Cardiac muscle cell (in vitro differentiated cells and primary cell): ENCODE measurements around the gene UQCRFS1. TPM values are rescaled to one million over a fixed set of nuclear protein-coding genes. Genes with fewer than 3 reads are reported as not detected.

Experiments
- DNase-seq, 2 donors: peaks; one replicate each; pipeline versions ENCODE4 v3.0.0 to v3.0.0-alpha.2; 2010 to 2017; ENCODE audit warnings: low read depth in 1 of 2, low spot score in 1 of 2
- H3K27ac ChIP-seq: fragments of 200-600 bp; sonication (generic); 2 replicates; pipeline ENCODE4 v1.5.1; 2016
- H3K27me3 ChIP-seq: fragments of 200-600 bp; sonication (generic); 2 replicates; pipeline ENCODE4 v1.6.0; 2016; ENCODE audit warnings: control low read depth
- H3K36me3 ChIP-seq: fragments of 200-600 bp; sonication (generic); 2 replicates; pipeline ENCODE4 v1.5.1; 2016; ENCODE audit warnings: control low read depth
- H3K4me1 ChIP-seq: fragments of 200-600 bp; sonication (generic); 2 replicates; pipeline ENCODE4 v1.8.1; 2017; ENCODE audit warnings: low read depth, mild to moderate bottlenecking, mixed run types
- H3K4me3 ChIP-seq: fragments of 200-600 bp; sonication (generic); 2 replicates; pipeline ENCODE4 v1.5.1; 2016; ENCODE audit warnings: mild to moderate bottlenecking
- H3K9me3 ChIP-seq: fragments of 200-600 bp; sonication (generic); 2 replicates; pipeline ENCODE4 v1.5.1; 2017; ENCODE audit warnings: low read depth, mild to moderate bottlenecking, control low read depth
- CTCF ChIP-seq: IDR thresholded peaks from 2 replicates; pipeline ENCODE4 v1.5.1; 2012; ENCODE audit warnings: low read depth, mild to moderate bottlenecking, low read length
- polyA plus RNA-seq: library from polyadenylated mRNA; unstranded; fragments of >200 nt; fragmentation: Nextera tagmentation; extraction: Ambion mirVana; gene quantifications from 2 replicates; pipeline ENCODE4 v1.2.1, GENCODE V29; 2016
- total RNA-seq: library from RNA; depleted of rRNA; stranded (reverse); fragments of >200 nt; gene quantifications from 2 replicates; pipeline ENCODE4 v1.2.3, GENCODE V29; 2016

UQCRFS1 gene
- total and polyA plus RNA-seq, 2 experiments from 2014 or later, result 59.8 to 140 TPM

GRCh38 chr19:29247471-29247870 is 34.5 kb upstream of the UQCRFS1 start:
- no peak for DNase-seq
- H3K9me3 ChIP-seq, result no peaks in the 10 kb centered on the region
- H3K27ac ChIP-seq, result no peak overlapping the region
- no peaks in the 10 kb centered on the region for H3K36me3 ChIP-seq
- H3K4me3 ChIP-seq, result no peak overlapping the region
- H3K4me1 ChIP-seq, result no peaks in the 10 kb centered on the region
- H3K27me3 ChIP-seq, result no peaks in the 10 kb centered on the region
- no peak for TF ChIP-seq CTCF

- no peaks in the 10 kb centered on the region for H3K36me3 ChIP-seq
Measured at GRCh38 chr19:29247051-29247450, 34.1 kb upstream of the UQCRFS1 start.

GRCh38 chr19:29245215-29245614 is 32.3 kb upstream of the UQCRFS1 start:
- no peaks in the 10 kb centered on the region for H3K36me3 ChIP-seq
- TF ChIP-seq CTCF, result no peak
- H3K4me1 ChIP-seq, result no peaks in the 10 kb centered on the region
- no peak overlapping the region for H3K4me3 ChIP-seq
- H3K27me3 ChIP-seq, result no peaks in the 10 kb centered on the region
- H3K9me3 ChIP-seq, result no peaks in the 10 kb centered on the region
- DNase-seq, result peak in 1 of 2 donors; percentile 10
- H3K27ac ChIP-seq, result no peak overlapping the region

More at GRCh38 chr19:29247051-29247450, 34.1 kb upstream of the UQCRFS1 start:
- Histone ChIP-seq H3K27ac (no peak overlapping the region), H3K4me3 (no peak overlapping the region), H3K4me1 (no peaks in the 10 kb centered on the region), H3K27me3 (no peaks in the 10 kb centered on the region), H3K9me3 (no peaks in the 10 kb centered on the region)
- TF ChIP-seq CTCF, result no peak
- no peak for DNase-seq

GRCh38 chr19:29241324-29241723 is 28.4 kb upstream of the UQCRFS1 start:
- no peaks in the 10 kb centered on the region for H3K36me3 ChIP-seq
- no peaks in the 10 kb centered on the region for H3K4me1 ChIP-seq
- H3K9me3 ChIP-seq, result no peaks in the 10 kb centered on the region
- H3K27me3 ChIP-seq, result no peaks in the 10 kb centered on the region
- no peak overlapping the region for H3K27ac ChIP-seq
- no peak overlapping the region for H3K4me3 ChIP-seq
- DNase-seq, result no peak
- no peak for TF ChIP-seq CTCF

GRCh38 chr19:29239213-29239776 is 26.3 kb upstream of the UQCRFS1 start:
- H3K36me3 ChIP-seq, result no peaks in the 10 kb centered on the region
- no peak for DNase-seq
- H3K27me3 ChIP-seq, result no peaks in the 10 kb centered on the region
- no peaks in the 10 kb centered on the region for H3K9me3 ChIP-seq
- H3K27ac ChIP-seq, result no peak overlapping the region
- no peak overlapping the region for H3K4me3 ChIP-seq
- no peak for TF ChIP-seq CTCF
- no peaks in the 10 kb centered on the region for H3K4me1 ChIP-seq
